ENCODE measurements around the gene SMARCB1.

DNA sequence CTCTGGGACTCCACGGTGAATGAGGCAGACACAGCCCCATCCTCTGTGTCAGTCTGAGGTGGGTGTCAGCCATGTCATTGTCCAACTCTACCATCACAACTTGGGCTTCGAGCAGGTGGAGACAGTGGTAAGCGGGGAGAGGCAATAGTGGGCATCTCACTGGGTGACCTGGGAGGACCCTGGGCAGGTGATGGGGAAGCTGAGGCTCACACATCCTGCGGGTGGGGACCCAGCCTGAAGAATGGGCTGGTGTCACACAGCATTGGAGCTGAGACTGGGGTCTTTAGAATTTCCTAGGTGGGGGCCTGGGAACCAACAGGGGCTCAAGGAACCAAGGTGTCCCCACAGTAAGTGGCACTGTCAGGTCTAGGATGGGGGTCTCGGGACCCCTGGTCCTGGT lies 7.0 kb upstream of the SMARCB1 start:
- TF ChIP-seq CSDC2 (CRISPR knock-in tag; IDR thresholded peaks at IDR 0.05) (no peak), RARB (CRISPR knock-in tag; IDR thresholded peaks at IDR 0.05) (no peak), ZFP30 (CRISPR knock-in tag; IDR thresholded peaks at IDR 0.05) (no peak), ZNF8 (CRISPR knock-in tag; IDR thresholded peaks at IDR 0.05) (no peak), ZNF565 (CRISPR knock-in tag; conservative IDR thresholded peaks at IDR 0.05; ENCODE audit: low read depth) (no peak), TCF4 (CRISPR knock-in tag; IDR thresholded peaks at IDR 0.05; ENCODE audit: borderline replicate concordance) (no peak), TOX (CRISPR knock-in tag; IDR thresholded peaks at IDR 0.05; ENCODE audit: borderline replicate concordance) (no peak)
- TF ChIP-seq, protein P1, sequence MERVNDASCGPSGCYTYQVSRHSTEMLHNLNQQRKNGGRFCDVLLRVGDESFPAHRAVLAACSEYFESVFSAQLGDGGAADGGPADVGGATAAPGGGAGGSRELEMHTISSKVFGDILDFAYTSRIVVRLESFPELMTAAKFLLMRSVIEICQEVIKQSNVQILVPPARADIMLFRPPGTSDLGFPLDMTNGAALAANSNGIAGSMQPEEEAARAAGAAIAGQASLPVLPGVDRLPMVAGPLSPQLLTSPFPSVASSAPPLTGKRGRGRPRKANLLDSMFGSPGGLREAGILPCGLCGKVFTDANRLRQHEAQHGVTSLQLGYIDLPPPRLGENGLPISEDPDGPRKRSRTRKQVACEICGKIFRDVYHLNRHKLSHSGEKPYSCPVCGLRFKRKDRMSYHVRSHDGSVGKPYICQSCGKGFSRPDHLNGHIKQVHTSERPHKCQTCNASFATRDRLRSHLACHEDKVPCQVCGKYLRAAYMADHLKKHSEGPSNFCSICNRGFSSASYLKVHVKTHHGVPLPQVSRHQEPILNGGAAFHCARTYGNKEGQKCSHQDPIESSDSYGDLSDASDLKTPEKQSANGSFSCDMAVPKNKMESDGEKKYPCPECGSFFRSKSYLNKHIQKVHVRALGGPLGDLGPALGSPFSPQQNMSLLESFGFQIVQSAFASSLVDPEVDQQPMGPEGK (CRISPR knock-in tag; IDR thresholded peaks at IDR 0.05; ENCODE audit: borderline replicate concordance): no peak
- TF ChIP-seq, protein P2, sequence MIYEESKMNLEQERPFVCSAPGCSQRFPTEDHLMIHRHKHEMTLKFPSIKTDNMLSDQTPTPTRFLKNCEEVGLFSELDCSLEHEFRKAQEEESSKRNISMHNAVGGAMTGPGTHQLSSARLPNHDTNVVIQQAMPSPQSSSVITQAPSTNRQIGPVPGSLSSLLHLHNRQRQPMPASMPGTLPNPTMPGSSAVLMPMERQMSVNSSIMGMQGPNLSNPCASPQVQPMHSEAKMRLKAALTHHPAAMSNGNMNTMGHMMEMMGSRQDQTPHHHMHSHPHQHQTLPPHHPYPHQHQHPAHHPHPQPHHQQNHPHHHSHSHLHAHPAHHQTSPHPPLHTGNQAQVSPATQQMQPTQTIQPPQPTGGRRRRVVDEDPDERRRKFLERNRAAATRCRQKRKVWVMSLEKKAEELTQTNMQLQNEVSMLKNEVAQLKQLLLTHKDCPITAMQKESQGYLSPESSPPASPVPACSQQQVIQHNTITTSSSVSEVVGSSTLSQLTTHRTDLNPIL (CRISPR knock-in tag; IDR thresholded peaks at IDR 0.05; ENCODE audit: low read depth): no peak
